Panc1 (cell line): ENCODE results near the gene GUCY2F. TPM values are rescaled to one million over a fixed set of nuclear protein-coding genes. Genes with fewer than 3 reads are reported as not detected.

Source experiments
- ATAC-seq: fragments of 200-7000 bp; cut with Tn5 transposase; 2 replicates; pipeline ENCODE4 v1.9.1; 2020; ENCODE audit warnings: mild to moderate bottlenecking, moderate library complexity
- BruUV-seq: library from RNA; stranded (reverse); fragments of 400-500 nt; replicated peaks from 2 replicates; lab custom pipeline; 2021; lab: Mats Ljungman, UMichigan
- CTCF ChIA-PET: fragments of 300-600 bp; sonication (Branson Sonifier 250); formaldehyde crosslinking; loops from one replicate; lab custom pipeline; 2022; ENCODE audit warnings: antibody characterized with exemption; lab: Charles Lee
- POLR2A ChIA-PET: fragments of 300-600 bp; sonication (Branson Sonifier 250); formaldehyde crosslinking; loops from one replicate; lab custom pipeline; 2022; ENCODE audit warnings: antibody characterized with exemption; lab: Charles Lee
- DNase-seq: peaks from one replicate; pipeline ENCODE4 v3.0.0-alpha.2; 2010; ENCODE audit warnings: low read depth, low spot score
- H3K27ac ChIP-seq: 2 replicates; pipeline ENCODE4 v1.5.1; 2011; ENCODE audit warnings: mild to moderate bottlenecking, low read length, inconsistent platforms
- H3K27me3 ChIP-seq: fragments of 200-500 bp; sonication (Bioruptor generic); 2 replicates; pipeline ENCODE4 v1.6.0; 2014; ENCODE audit warnings: low read length, inconsistent platforms; ENCODE audit not compliant: control insufficient read depth, insufficient read depth
- H3K36me3 ChIP-seq: fragments of 200-500 bp; sonication (Bioruptor generic); 2 replicates; pipeline ENCODE4 v1.5.1; 2014; ENCODE audit warnings: inconsistent platforms, mild to moderate bottlenecking, low read length, moderate library complexity; ENCODE audit not compliant: control insufficient read depth, insufficient read depth
- H3K4me1 ChIP-seq: 2 replicates; pipeline ENCODE4 v1.5.1; 2011; ENCODE audit warnings: inconsistent platforms, mild to moderate bottlenecking, low read length, moderate library complexity; ENCODE audit not compliant: control insufficient read depth, insufficient read depth
- H3K4me3 ChIP-seq, 2 experiments: 2 replicates each; pipeline ENCODE4 v1.5.1; 2011 to 2012; ENCODE audit warnings: low read depth in 2 of 2, low read length in 2 of 2, mild to moderate bottlenecking in 2 of 2, inconsistent platforms in 1 of 2, moderate library complexity in 1 of 2
- H3K9me3 ChIP-seq: fragments of 200-500 bp; sonication (Bioruptor generic); 2 replicates; pipeline ENCODE4 v1.5.1; 2014; ENCODE audit warnings: low read depth, mild to moderate bottlenecking, inconsistent platforms, low read length, moderate library complexity; ENCODE audit not compliant: control insufficient read depth, insufficient read depth
- POLR2AphosphoS5 ChIP-seq: IDR thresholded peaks from 2 replicates; pipeline ENCODE4 v1.6.1; 2012; ENCODE audit warnings: mild to moderate bottlenecking, low read depth, low read length, moderate library complexity
- SIN3A ChIP-seq: IDR thresholded peaks from 2 replicates; pipeline ENCODE4 v1.6.1; 2012; ENCODE audit warnings: low read depth, mild to moderate bottlenecking, low read length, moderate library complexity, borderline replicate concordance; ENCODE audit not compliant: insufficient read depth
- TCF7L2 ChIP-seq: IDR thresholded peaks from 2 replicates; pipeline ENCODE4 v1.6.1; 2011; ENCODE audit warnings: mild to moderate bottlenecking, low read depth, low read length, inconsistent platforms
- in situ Hi-C: cut with HindIII; loops from 2 replicates; pipeline ENCODE4 v1.10.0; 2016; ENCODE audit warnings: low sequenced_read_pairs, low pct_unique_long_range_greater_than_20kb
- intact Hi-C: fragments of 100-400 bp; cut with micrococcal nuclease; formaldehyde crosslinking; loops from one replicate; pipeline ENCODE4 v1.10.0; 2022; ENCODE audit not compliant: unreplicated experiment
- total RNA-seq: library from RNA; stranded (reverse); gene quantifications from one replicate; pipeline ENCODE4 v1.2.1, GENCODE V29; 2021; ENCODE audit not compliant: unreplicated experiment
- TF ChIP-seq, protein P1 (sequence below): fragments of 450-650 bp; IDR thresholded peaks from 2 replicates; pipeline ENCODE4 v1.5.1; 2017; ENCODE audit warnings: mild to moderate bottlenecking
- TF ChIP-seq, protein P2 (sequence below), 2 experiments: IDR thresholded peaks; 2 replicates each; pipeline ENCODE4 v1.6.1; 2011 to 2012; ENCODE audit warnings: low read depth in 2 of 2, control low read depth in 1 of 2, low read length in 1 of 2, mild to moderate bottlenecking in 1 of 2, moderate library complexity in 1 of 2; ENCODE audit not compliant: insufficient read depth in 1 of 2

Gene GUCY2F
- total RNA-seq, 1 experiment from 2014 or later, result not detected

DNA sequence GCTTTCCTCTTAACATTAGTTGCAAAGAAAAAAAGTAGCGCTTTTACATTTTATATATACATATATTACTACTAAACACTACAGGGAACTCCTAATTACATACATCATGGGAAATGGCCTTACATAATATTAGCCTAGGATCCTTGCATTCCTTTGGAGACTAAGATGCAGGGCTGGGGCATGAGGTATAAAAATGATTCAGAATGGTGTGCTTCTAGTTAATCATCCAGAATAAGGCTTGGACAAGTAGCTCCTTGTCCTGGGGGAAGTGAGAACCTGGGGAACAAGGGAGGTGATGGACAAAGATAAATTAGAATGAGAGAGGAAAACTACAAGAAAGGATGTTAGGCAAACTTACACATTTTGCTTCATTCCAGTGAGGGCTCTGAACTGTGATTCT is 3.0 kb upstream of the GUCY2F start:
- Histone ChIP-seq H3K27ac (no peak overlapping the region), H3K27me3 (no peaks in the 10 kb centered on the region; the same call in none of the 2 replicates), H3K4me3 (no peak overlapping the region), H3K36me3 (no peaks in the 10 kb centered on the region), H3K4me1 (no peaks in the 10 kb centered on the region), H3K9me3 (no peaks in the 10 kb centered on the region)
- TF ChIP-seq TCF7L2, result no peak
- TF ChIP-seq, protein P1, sequence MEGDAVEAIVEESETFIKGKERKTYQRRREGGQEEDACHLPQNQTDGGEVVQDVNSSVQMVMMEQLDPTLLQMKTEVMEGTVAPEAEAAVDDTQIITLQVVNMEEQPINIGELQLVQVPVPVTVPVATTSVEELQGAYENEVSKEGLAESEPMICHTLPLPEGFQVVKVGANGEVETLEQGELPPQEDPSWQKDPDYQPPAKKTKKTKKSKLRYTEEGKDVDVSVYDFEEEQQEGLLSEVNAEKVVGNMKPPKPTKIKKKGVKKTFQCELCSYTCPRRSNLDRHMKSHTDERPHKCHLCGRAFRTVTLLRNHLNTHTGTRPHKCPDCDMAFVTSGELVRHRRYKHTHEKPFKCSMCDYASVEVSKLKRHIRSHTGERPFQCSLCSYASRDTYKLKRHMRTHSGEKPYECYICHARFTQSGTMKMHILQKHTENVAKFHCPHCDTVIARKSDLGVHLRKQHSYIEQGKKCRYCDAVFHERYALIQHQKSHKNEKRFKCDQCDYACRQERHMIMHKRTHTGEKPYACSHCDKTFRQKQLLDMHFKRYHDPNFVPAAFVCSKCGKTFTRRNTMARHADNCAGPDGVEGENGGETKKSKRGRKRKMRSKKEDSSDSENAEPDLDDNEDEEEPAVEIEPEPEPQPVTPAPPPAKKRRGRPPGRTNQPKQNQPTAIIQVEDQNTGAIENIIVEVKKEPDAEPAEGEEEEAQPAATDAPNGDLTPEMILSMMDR, result no peak
- TF ChIP-seq, protein P2, sequence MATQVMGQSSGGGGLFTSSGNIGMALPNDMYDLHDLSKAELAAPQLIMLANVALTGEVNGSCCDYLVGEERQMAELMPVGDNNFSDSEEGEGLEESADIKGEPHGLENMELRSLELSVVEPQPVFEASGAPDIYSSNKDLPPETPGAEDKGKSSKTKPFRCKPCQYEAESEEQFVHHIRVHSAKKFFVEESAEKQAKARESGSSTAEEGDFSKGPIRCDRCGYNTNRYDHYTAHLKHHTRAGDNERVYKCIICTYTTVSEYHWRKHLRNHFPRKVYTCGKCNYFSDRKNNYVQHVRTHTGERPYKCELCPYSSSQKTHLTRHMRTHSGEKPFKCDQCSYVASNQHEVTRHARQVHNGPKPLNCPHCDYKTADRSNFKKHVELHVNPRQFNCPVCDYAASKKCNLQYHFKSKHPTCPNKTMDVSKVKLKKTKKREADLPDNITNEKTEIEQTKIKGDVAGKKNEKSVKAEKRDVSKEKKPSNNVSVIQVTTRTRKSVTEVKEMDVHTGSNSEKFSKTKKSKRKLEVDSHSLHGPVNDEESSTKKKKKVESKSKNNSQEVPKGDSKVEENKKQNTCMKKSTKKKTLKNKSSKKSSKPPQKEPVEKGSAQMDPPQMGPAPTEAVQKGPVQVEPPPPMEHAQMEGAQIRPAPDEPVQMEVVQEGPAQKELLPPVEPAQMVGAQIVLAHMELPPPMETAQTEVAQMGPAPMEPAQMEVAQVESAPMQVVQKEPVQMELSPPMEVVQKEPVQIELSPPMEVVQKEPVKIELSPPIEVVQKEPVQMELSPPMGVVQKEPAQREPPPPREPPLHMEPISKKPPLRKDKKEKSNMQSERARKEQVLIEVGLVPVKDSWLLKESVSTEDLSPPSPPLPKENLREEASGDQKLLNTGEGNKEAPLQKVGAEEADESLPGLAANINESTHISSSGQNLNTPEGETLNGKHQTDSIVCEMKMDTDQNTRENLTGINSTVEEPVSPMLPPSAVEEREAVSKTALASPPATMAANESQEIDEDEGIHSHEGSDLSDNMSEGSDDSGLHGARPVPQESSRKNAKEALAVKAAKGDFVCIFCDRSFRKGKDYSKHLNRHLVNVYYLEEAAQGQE (IDR thresholded peaks at IDR 0.05; ENCODE audit: insufficient read depth in 1 of 2, low read depth in 2 of 2, low read length in 1 of 2), result no peak
- TF ChIP-seq SIN3A, result no peak
- TF ChIP-seq POLR2AphosphoS5, result no peak
- in situ Hi-C loops (no loop called here), intact Hi-C loops (no loop called here)
- ATAC-seq (no peak), DNase-seq (no peak)
- POLR2A ChIA-PET, result no interaction called here
- CTCF ChIA-PET, result interaction anchor here (1.3 kb wide), 1 partner anchor 150 kb away, joined by 4 read pairs; no protein-coding TSS in a partner anchor
- BruUV-seq, result no TSS peak

DNA sequence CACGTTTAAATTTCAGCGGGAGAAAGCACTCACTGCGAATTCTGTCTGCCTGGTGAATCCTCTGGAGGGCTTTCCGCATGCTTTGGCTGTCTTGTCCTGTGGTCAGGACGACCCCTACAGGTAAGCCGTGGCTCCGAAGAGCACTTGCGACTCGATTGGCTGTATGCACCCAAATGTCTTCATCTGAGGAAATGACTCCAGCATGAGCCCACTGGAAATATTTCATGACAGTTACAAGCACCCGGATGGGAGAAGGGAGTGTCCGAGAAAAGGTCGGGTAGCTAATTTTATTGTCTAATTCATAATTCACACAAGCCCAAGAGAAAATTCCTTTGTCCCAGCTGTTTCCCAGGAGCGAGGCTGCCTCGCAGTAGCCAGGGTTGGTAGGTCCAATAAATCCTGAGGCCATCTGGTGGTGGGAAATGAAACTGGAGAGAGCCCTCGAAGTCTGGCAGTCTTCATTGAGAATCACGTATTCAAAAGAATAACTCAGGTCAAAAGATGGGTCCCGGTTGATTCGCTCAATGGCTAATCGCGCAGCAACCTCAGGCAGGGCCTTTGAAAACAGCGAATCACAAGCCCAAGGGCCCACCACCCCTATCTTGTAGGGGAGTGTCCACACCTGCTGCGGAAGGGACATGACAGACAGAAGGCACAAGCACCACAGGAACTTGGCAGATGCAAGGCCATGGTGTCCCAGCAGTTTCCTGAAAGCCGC is 6.6 kb downstream of the GUCY2F start:
- peaks cover 10% of the 10 kb centered on the region for H3K27me3 ChIP-seq
- no peaks in the 10 kb centered on the region for H3K36me3 ChIP-seq
- no peaks in the 10 kb centered on the region for H3K9me3 ChIP-seq
- no peak overlapping the region for H3K4me3 ChIP-seq
- BruUV-seq, result no TSS peak
- peak; percentile 7 for DNase-seq
- CTCF ChIA-PET, result interaction anchor here (1.4 kb wide), 1 partner anchor 776 kb away, joined by 4 read pairs; no protein-coding TSS in a partner anchor
- in situ Hi-C loops, result no loop called here
- intact Hi-C loops, result loop anchor here (2.0 to 10.0 kb wide), 2 partner anchors 779 to 891 kb away; no protein-coding TSS in a partner anchor
- H3K4me1 ChIP-seq, result peaks cover 4% of the 10 kb centered on the region; the same call in 1 of the 2 replicates
- TF ChIP-seq TCF7L2, result no peak
- TF ChIP-seq, protein P1, result peak; percentile 73
- TF ChIP-seq, protein P2 (IDR thresholded peaks at IDR 0.05; ENCODE audit: insufficient read depth in 1 of 2, low read depth in 2 of 2, low read length in 1 of 2), result no peak
- no peak for TF ChIP-seq SIN3A
- POLR2A ChIA-PET, result no interaction called here
- ATAC-seq, result peak; percentile 93
- H3K27ac ChIP-seq, result no peak overlapping the region
